T47D (cell line): Measurements from ENCODE around the gene CFAP157.

Source experiments
- DNase-seq, 2 experiments: peaks; one replicate each; pipeline versions ENCODE4 v3.0.0 to v3.0.0-alpha.2; 2011 to 2012; ENCODE audit warnings: low read depth in 1 of 2, low spot score in 1 of 2
- JUND ChIP-seq: IDR thresholded peaks from 2 replicates; pipeline ENCODE4 v1.6.1; 2012; ENCODE audit warnings: low read depth
- in situ Hi-C: cut with HindIII; loops from 2 replicates; pipeline ENCODE4 v1.10.0; 2016; ENCODE audit warnings: low sequenced_read_pairs, low pct_unique_long_range_greater_than_20kb

Gene CFAP157

GRCh38 chr9:127706836-127707241 is at the start of gene CFAP157:
TSS of gene CFAP157 (plus strand) at chr9:127706988. CDS start at chr9:127707032, 44 bp downstream.
- DNase-seq: peak; percentile 76 to 97
- in situ Hi-C loops: no loop called here
- TF ChIP-seq JUND: no peak

GRCh38 chr9:127658428-127658827 is 48.4 kb upstream of the CFAP157 start:
- no peak for TF ChIP-seq JUND
- in situ Hi-C loops: no loop called here
- no peak for DNase-seq

GRCh38 chr9:127660886-127661741 is 45.7 kb upstream of the CFAP157 start:
- DNase-seq: no peak
- in situ Hi-C loops: no loop called here
- TF ChIP-seq JUND: no peak

GRCh38 chr9:127662617-127663016 is 44.2 kb upstream of the CFAP157 start:
- TF ChIP-seq JUND: no peak
- in situ Hi-C loops: no loop called here
- DNase-seq: no peak

GRCh38 chr9:127664324-127664677 is 42.5 kb upstream of the CFAP157 start:
- TF ChIP-seq JUND: no peak
- in situ Hi-C loops: no loop called here
- no peak for DNase-seq

GRCh38 chr9:127664678-127665507 is 41.9 kb upstream of the CFAP157 start:
- TF ChIP-seq JUND: no peak
- no peak for DNase-seq
- in situ Hi-C loops: no loop called here

GRCh38 chr9:127667127-127667844 is 39.5 kb upstream of the CFAP157 start:
- in situ Hi-C loops: no loop called here
- DNase-seq: no peak
- TF ChIP-seq JUND: no peak

- no peak for DNase-seq
- in situ Hi-C loops: no loop called here
- TF ChIP-seq JUND: no peak
Observed at GRCh38 chr9:127667906-127668305, 38.9 kb upstream of the CFAP157 start.

- TF ChIP-seq JUND: no peak
- in situ Hi-C loops: no loop called here
- no peak for DNase-seq
Observed at GRCh38 chr9:127673234-127673633, 33.6 kb upstream of the CFAP157 start.

- TF ChIP-seq JUND: no peak
- DNase-seq: no peak
- in situ Hi-C loops: no loop called here
Observed at GRCh38 chr9:127676638-127677037, 30.1 kb upstream of the CFAP157 start.

- DNase-seq: no peak
- TF ChIP-seq JUND: no peak
- in situ Hi-C loops: no loop called here
Observed at GRCh38 chr9:127679506-127679905, 27.3 kb upstream of the CFAP157 start.

- TF ChIP-seq JUND: no peak
- DNase-seq: no peak
- in situ Hi-C loops: no loop called here
Observed at GRCh38 chr9:127680226-127680625, 26.6 kb upstream of the CFAP157 start.
